Transverse colon (tissue), 4 donors: Measurements from ENCODE around the gene RAB3D. TPM values are rescaled to one million over a fixed set of nuclear protein-coding genes. Genes with fewer than 3 reads are reported as not detected.

ENCODE experiments used
- DNase-seq: peaks from one replicate; pipeline ENCODE4 v3.0.0-alpha.2; 2019
- H3K27ac ChIP-seq, 4 donors: fragments of 200-600 bp; sonication (generic); 2 replicates each; pipeline ENCODE4 v1.5.1; 2016 to 2018; ENCODE audit warnings: inconsistent platforms in 4 of 4
- H3K27me3 ChIP-seq: fragments of 200-600 bp; sonication (generic); 2 replicates; pipeline ENCODE4 v1.5.1; 2017; ENCODE audit warnings: inconsistent platforms
- H3K36me3 ChIP-seq, 4 donors: fragments of 200-600 bp; sonication (generic); 2 replicates each; pipeline ENCODE4 v1.5.1; 2017 to 2019; ENCODE audit warnings: inconsistent platforms in 4 of 4
- H3K4me1 ChIP-seq, 4 donors: fragments of 200-600 bp; sonication (generic); 2 replicates each; pipeline ENCODE4 v1.5.1; 2017 to 2020; ENCODE audit warnings: inconsistent platforms in 4 of 4
- H3K4me3 ChIP-seq, 4 donors: fragments of 200-600 bp; sonication (generic); 1 replicate in 1 of 4; 2 replicates in 3 of 4; pipeline versions ENCODE4 v1.5.1 to v1.6.1; 2017 to 2019; ENCODE audit warnings: inconsistent platforms in 4 of 4
- H3K9me3 ChIP-seq, 2 donors: fragments of 200-600 bp; sonication (generic); 2 replicates each; pipeline ENCODE4 v1.5.1; 2017 to 2019; ENCODE audit warnings: inconsistent platforms in 2 of 2
- CTCF ChIP-seq, 5 experiments: fragments of 200-600 bp in 3 of 5; fragments of 450-650 bp in 2 of 5; sonication (generic) in 3 of 5; IDR thresholded peaks; 1 replicate in 2 of 5; 2 replicates in 3 of 5; pipeline ENCODE4 v1.5.1; 2016 to 2017; ENCODE audit warnings: antibody characterized with exemption in 5 of 5, inconsistent platforms in 3 of 5, mild to moderate bottlenecking in 2 of 5, moderate library complexity in 1 of 5
- EP300 ChIP-seq: sonication (generic); formaldehyde crosslinking; IDR thresholded peaks from one replicate; pipeline ENCODE4 v1.6.1; 2017; ENCODE audit warnings: antibody characterized with exemption, low read depth
- POLR2A ChIP-seq: fragments of 450-650 bp; IDR thresholded peaks from one replicate; pipeline ENCODE4 v1.6.1; 2016; ENCODE audit warnings: antibody characterized with exemption, mild to moderate bottlenecking, moderate library complexity
- POLR2AphosphoS5 ChIP-seq, 3 donors: sonication (generic); formaldehyde crosslinking; IDR thresholded peaks; one replicate each; pipeline ENCODE4 v1.6.1; 2016; ENCODE audit warnings: antibody characterized with exemption in 3 of 3
- WGBS, 2 donors: methylation state at CpG; one replicate each; pipeline ENCODE4 v1.1.5; 2018; ENCODE audit warnings: low coverage in 1 of 2; 5-methylcytosine and 5-hydroxymethylcytosine counted together
- in situ Hi-C, 4 donors: fragments of 200-750 bp; cut with MboI; loops; one replicate each; pipeline versions ENCODE4 v1.15.0 to v1.15.1; 2017; ENCODE audit warnings: low sequenced_read_pairs in 3 of 4, low pct_ligation_motif_present in 1 of 4, low pct_unique_long_range_greater_than_20kb in 1 of 4
- intact Hi-C: fragments of 100-400 bp; cut with DNase I; formaldehyde crosslinking; loops from one replicate; pipeline ENCODE4 v1.15.1; 2023; ENCODE audit warnings: low total_unique reads
- total RNA-seq, 4 donors: library from RNA; depleted of rRNA; stranded (reverse); fragments of >200 nt; gene quantifications; one replicate each; pipeline ENCODE4 v1.1.0, GENCODE V29; 2016

Gene RAB3D
- total RNA-seq, 4 donors from 2014 or later = 16.5 to 41.1 (median 18.6) TPM

GRCh38 chr19:11325544-11325943 is 13.9 kb downstream of the RAB3D start:
- DNase-seq = no peak
- no peaks in the 10 kb centered on the region for H3K9me3 ChIP-seq
- in situ Hi-C loops (no loop called here), intact Hi-C loops (no loop called here)
- H3K4me1 ChIP-seq = peaks cover 13 to 28% (median 17%) of the 10 kb centered on the region in 4 donors
- H3K4me3 ChIP-seq = no peak overlapping the region
- peaks cover 0 to 8% (median 0%) of the 10 kb centered on the region in 4 donors for H3K36me3 ChIP-seq
- TF ChIP-seq EP300 = no peak
- no peak for TF ChIP-seq POLR2AphosphoS5 (IDR thresholded peaks at IDR 0.05)
- TF ChIP-seq CTCF (IDR thresholded peaks at IDR 0.05) = no peak
- no peak for TF ChIP-seq POLR2A
- no peaks in the 10 kb centered on the region for H3K27me3 ChIP-seq
- no peak overlapping the region for H3K27ac ChIP-seq
- 94 to 96% methylated on average over 5 to 7 of the region's 7 CpGs for WGBS, 2 donors

- Histone ChIP-seq H3K27ac (peak overlapping the region; percentile 65 to 78 (median 74)), H3K36me3 (peaks cover 0 to 8% (median 0%) of the 10 kb centered on the region in 4 donors), H3K27me3 (no peaks in the 10 kb centered on the region), H3K4me1 (peaks cover 13 to 28% (median 17%) of the 10 kb centered on the region in 4 donors), H3K9me3 (no peaks in the 10 kb centered on the region), H3K4me3 (no peak overlapping the region)
- WGBS, 2 donors = 33 to 74% methylated on average over 1 to 11 of the region's 17 CpGs
- TF ChIP-seq EP300 = no peak
- in situ Hi-C loops = no loop called here
- DNase-seq = no peak
- intact Hi-C loops = no loop called here
These were observed 14.6 kb downstream of the RAB3D start for GRCh38 chr19:11324748-11325389.

- Histone ChIP-seq H3K4me3 (no peak overlapping the region), H3K27ac (peak overlapping the region; percentile 65 to 78 (median 74)), H3K4me1 (peaks cover 13 to 35% (median 19%) of the 10 kb centered on the region in 4 donors), H3K9me3 (no peaks in the 10 kb centered on the region), H3K27me3 (no peaks in the 10 kb centered on the region), H3K36me3 (peaks cover 0 to 8% (median 0%) of the 10 kb centered on the region in 4 donors)
- DNase-seq = peak; percentile 81
- intact Hi-C loops (no loop called here), in situ Hi-C loops (no loop called here)
- 8 to 15% methylated on average over 6 to 9 of the region's 10 CpGs for WGBS, 2 donors
- TF ChIP-seq POLR2A (no peak), POLR2AphosphoS5 (IDR thresholded peaks at IDR 0.05) (peak in 2 of 3 donors; percentile 56 to 61)
These were observed 15.3 kb downstream of the RAB3D start for GRCh38 chr19:11324079-11324661.

- TF ChIP-seq POLR2A = no peak
- no peak for TF ChIP-seq EP300
- peaks cover 0 to 8% (median 0%) of the 10 kb centered on the region in 4 donors for H3K36me3 ChIP-seq
- in situ Hi-C loops = no loop called here
- peaks cover 13 to 39% (median 20%) of the 10 kb centered on the region in 4 donors for H3K4me1 ChIP-seq
- intact Hi-C loops = no loop called here
- no peaks in the 10 kb centered on the region for H3K9me3 ChIP-seq
- 29 to 72% methylated on average over 1 to 5 of the region's 5 CpGs for WGBS, 2 donors
- H3K4me3 ChIP-seq = no peak overlapping the region
- peak overlapping the region; percentile 65 to 78 (median 74) for H3K27ac ChIP-seq
- H3K27me3 ChIP-seq = no peaks in the 10 kb centered on the region
- DNase-seq = no peak
These were observed 15.8 kb downstream of the RAB3D start for GRCh38 chr19:11323601-11324078.

- peak overlapping the region in 1 of 4 donors; percentile 2 for H3K27ac ChIP-seq
- no peak for TF ChIP-seq CTCF (IDR thresholded peaks at IDR 0.05)
- no peak for TF ChIP-seq POLR2A
- TF ChIP-seq EP300 = no peak
- TF ChIP-seq POLR2AphosphoS5 (IDR thresholded peaks at IDR 0.05) = no peak
- WGBS, 2 donors = 45 to 49% methylated on average over 3 to 7 of the region's 7 CpGs
- peaks cover 13 to 44% (median 20%) of the 10 kb centered on the region in 4 donors for H3K4me1 ChIP-seq
- in situ Hi-C loops (no loop called here), intact Hi-C loops (no loop called here)
- H3K9me3 ChIP-seq = no peaks in the 10 kb centered on the region
- no peaks in the 10 kb centered on the region for H3K27me3 ChIP-seq
- no peak for DNase-seq
- H3K36me3 ChIP-seq = peaks cover 0 to under 1% (median 0%) of the 10 kb centered on the region in 4 donors
- H3K4me3 ChIP-seq = no peak overlapping the region
These were observed 17.0 kb downstream of the RAB3D start for GRCh38 chr19:11322269-11323024.
